T-helper 1 cell (primary cell): Measurements from ENCODE around the gene SLC51A.

ENCODE experiments used
- DNase-seq, 5 donors: peaks; one replicate each; pipeline ENCODE4 v3.0.0-alpha.2; 2012 to 2020

Gene SLC51A

DNA sequence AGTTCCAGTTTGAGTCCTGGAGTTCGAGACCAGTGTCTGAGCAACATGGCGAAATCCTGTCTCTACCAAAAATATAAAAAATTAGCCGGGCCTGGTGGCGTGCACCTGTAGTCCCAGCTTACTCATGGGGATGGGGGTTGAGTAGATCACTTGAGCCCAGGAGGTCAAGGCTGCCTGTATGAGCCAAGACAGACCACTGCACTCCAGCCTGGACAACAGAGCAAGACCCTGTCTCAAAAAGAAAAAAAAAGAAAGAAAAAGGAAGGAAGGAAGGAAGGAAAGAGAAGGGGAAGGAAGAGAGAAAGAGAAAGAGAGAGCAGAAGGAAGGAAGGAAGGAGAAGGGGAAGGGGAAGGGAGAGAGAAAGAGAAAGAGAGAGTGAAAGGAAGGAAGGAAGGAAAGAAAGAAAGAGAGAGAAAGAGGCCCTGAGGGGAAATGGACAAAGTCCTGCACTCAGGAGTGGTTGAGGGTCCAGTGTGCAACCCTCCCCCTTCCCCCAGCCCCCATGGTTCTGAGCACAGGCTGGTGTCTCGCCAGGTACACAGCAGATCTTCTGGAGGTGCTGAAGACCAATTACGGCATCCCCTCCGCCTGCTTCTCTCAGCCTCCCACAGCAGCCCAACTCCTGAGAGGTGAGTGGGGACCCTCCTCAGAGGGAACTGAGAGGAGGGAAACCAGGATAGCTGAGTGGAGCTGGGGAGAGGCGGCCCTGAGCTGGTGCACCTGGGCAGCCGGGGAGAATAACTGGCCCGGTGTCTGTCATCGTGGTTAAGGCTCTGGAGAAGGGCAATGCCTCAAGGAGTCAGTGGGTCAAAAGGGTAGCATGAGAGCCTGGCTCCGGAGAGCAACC, 1.2 kb downstream of the SLC51A start:
- DNase-seq = no peak

DNA sequence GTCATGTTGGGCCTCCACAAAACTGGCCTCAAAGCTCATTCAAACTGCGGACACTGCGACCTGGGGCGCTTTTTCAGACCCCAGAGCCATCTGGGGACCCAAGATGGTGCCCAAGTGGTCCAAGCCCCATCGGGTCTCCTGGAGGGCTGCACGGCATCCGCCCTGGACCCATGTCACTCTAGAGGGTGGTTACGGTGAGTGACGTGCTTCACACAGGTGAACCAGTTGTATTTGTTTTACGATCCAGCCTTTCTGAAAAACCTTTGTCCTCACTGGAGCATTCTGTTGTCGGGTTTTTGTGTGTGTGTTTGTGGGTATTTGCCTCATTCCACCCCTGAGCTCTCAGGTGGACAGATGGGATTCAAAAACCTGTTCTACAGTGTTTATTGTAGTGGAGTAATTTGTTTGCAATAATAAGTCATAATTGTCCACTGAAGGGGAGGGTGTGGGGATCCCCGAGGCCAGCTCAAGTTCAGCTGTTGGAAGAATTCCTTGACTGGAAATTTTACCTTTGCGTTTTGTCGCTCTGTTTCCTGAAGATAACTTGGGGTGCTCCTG, 1.9 kb downstream of the SLC51A start:
- no peak for DNase-seq

DNA sequence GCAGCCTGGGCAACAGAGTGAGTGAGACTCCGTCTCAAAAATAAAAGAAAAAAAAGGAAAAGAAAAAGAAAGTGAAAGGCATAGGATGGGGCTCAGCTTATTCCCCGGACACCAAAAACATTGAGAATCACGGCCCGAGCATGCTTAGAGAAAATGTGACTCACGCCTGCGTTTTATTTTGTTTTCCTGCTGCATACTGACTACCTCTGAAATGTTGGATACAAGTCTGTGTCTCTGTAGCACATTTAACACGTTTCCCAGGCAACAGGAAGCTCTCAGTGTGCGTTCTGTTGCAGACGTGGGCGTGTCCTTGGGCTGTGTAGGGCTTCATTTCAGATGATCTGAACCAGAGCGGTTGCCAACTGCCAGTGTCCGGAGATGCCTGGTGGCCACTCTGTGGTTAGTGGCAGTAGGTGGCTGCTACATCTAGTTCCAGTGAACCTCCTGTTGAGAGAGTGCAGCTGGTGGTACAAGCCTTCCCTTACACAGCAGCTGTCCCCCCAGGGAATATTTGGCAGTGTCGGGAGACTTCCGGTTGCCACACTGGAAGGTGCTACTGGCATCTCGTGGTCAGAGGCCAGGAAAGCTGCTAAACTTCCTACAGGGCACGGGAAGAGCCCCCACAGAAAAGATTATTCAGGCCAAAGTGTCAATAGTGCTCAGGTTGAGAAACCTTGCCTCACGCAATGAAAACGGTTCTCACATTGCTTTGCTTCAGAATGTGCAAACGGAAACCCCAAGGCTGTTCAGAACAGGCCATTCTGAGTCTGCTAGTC, 3.0 kb downstream of the SLC51A start:
- peak in 4 of 5 donors; percentile 26 to 69 (median 56) for DNase-seq

DNA sequence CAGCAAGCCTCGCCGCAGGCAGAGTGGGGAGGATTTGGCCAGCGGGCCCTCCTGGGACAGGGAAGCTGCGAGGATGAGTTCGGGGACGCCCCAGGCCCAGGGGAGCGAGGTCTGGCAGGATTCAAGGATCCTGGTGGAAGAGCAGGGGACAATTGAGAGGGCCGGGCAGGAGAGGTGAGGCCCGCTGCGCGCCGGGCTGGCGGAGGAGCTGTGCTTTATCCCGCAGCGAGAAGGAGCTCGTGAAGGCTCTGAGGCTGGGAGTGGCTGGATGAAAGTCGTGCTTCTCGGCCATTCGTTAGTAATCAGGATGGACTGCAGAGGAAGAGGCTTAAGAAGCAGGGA, 3.6 kb downstream of the SLC51A start:
- DNase-seq = no peak

DNA sequence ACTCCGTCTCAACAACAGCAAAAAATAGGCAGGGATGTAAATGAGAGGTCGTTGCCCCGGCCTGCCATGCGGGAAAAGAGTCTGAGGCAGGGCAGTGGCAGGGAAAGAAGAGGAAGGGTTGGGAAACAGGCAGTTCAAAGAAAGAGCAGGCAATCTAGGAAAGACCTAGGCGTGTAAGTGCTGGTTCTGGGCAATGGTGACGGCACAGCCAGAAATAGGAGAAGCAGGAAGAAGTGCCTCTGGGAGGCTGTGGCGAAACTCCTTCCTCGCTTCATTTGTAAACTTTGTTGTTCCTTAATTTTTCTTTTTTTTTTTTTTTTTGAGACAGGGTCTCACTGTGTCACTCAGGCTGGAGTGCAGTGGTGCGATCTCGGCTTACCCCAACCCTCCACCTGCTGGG, 4.3 kb downstream of the SLC51A start:
- DNase-seq = no peak

DNA sequence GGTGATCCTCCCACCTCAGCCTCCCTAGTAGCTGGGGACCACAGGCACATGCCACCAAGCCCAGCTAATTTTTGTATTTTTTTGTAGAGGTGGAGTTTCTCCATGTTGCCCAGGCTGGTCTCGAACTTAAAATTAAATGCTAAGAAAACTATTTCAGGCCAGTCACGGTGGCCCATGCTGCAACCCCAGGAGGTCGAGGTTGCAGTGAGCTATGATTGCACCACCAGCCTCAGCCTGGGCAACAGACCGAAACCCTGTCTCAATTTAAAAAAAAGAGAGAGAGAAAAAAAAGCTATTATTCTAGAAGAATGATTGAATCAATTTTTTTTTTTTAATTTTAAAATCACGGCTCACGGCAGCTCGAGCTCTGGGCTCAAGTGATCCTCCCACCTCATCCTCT, 4.7 kb downstream of the SLC51A start:
- DNase-seq = no peak

DNA sequence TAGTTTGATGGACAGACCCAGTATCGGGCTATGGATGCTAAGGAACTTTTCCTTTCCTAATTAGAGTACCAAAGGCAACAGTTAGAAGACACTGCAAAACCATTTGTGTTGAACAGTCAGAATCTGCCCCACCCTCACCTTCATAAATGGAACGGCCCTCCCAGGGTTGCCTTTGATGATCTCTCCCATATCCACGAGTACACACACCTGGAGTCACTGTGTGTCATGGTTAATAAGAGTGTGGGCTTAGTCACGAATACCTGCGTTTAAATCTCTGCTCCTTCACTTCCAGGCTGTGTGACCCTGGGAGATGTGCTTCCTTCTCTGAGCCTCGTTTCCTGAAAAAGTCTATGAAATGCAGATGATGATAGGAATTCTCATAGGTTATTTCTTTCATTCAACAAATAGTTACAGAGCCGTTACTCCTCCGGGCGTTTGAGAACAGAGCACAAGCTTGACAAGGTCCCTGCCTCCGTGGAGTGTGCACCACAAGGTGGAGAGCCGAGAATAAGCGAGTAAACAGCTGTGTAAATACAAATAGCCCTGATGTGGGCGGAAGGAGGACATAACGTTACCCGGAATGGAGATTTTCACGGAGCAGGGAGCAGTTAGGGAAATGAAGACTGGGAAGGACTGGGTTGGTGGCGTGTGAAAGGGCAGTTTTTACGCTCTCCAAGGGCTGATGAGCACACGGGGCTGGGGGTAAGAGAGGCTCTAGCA, 6.7 kb downstream of the SLC51A start:
- DNase-seq = no peak

DNA sequence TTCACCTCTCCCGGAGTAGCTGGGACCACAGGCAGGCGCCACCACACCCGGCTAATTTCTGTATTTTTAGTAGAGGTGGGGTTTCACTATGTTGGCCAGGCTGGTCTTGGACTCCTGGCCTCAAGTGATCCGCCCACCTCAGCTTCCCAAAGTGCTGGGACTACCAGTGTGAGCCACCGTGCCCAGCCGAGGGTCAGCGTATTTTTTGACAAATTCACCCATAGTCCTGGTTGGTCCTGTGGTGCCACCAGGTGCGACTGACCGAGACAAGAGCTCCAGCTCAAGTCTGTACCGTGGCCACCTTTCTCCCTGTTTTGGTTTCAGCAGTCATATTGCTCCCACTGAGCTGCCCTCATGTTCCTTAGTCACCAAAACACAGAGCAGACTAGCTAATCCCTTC, 8.8 kb downstream of the SLC51A start:
- no peak for DNase-seq

DNA sequence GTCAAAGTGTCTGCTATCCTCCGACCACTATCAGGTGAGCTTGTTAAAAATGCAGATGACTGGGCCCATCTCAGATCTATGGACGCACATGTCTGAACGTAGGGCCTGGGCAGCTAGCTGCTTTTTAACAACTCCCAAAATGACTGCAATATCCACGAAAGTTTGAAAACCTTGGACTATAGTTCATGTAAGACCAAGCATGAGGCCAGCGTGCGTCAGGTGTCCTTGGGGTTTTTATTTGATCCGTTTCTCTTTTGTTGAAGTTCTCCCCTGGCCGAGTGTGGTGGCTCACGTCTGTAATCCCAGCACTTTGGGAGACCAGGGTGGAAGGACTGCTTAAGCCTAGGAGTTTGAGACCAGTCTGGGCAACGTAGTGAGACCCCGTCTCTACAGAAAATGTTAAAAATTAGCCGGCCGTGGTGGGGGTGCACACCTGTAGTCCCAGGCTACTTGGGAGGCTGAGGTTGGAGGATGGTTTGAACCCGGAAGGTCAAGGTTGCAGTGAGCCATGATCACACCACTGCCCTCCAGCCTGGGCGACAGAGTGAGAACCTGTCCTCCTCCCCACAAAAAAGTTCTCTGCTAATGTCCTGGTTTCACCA, 9.5 kb downstream of the SLC51A start:
- DNase-seq = no peak

DNA sequence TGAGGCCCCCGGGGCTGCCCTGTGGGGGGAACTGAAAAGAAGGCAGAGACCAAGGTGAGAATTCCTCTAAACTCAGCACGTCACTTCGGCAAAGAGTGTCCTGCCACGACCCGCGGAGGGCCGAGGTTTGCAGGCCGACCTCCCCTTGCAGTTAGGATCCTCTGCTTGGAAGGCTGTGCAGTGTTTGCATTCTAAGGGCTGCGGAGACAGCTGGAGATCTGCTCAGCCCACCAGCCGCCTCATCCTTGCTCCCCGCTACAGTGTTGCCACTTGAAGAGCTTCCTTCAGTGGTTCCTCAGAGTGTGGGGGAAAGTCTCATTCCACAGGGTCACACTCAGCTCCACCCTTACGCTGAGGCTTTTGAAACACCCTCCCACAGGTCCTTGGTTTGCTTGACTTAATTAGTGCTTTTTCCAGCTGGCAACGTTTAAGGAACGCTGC, 10.8 kb downstream of the SLC51A start:
- no peak for DNase-seq

DNA sequence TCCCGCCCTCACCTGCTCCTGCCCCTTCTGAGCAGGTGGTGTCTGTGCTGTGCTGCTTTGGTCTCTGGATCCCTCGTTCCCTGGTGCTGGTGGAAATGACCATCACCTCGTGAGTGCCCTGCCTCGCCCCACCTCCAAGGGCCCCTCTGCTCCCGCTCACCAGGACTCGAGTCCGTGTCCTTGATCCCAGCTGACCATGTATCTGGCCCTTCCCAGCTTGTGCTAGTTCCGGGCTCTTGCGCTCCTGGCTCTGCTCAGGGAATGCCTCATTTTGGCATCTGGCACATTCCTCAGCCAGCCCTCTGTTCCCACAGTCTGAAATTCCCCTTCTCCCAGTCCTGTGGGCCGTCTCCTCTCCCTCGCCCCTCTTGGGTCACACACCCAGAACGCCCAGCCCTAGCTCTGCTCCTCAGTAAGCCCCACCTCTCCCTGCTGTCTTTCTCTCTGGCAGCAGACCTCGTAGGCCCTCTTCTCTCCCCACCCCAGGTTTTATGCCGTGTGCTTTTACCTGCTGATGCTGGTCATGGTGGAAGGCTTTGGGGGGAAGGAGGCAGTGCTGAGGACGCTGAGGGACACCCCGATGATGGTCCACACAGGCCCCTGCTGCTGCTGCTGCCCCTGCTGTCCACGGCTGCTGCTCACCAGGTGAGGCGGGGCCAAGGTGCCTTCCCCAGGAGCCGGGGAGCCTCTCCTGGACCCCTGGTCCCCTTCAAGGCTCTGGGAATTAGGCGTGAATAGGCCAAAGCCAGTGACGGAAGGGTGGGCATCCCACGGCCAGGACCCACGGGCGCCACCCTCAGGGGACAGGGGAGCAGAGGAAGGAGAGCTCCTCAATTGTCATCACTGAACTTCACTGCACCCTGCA, 11.5 kb downstream of the SLC51A start:
- no peak for DNase-seq

DNA sequence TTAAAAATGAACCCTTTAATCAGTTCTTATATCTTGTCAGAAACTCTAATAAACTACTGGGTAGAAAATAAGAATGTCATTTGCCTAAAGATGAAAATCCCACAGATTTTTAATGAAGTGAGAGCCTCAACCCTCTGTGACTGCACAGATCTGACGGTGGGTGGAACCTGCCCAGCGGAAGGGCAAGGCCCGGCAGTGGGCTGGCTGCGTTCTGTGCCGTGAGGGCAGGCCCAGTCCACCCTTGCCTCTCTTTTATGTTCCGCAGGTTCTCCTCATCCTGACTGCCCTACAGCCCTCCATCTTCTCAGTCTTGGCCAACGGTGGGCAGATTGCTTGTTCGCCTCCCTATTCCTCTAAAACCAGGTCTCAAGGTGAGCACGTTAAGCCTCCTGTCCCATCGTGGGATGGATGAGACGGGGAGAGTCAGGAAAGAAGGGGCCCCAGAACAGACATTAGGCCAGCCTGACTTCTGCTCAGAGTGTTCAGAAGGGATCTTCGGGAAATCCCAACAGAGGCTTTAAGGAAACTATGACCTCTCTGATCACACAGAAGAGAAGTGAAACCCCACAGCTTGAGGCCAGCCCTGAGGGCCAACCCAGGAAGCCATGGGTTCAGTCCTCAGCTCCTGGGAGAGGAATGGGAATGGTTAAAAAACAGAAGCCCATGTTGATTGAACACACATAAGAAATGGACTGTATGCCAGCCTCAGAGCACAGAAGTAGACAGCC, 16.0 kb downstream of the SLC51A start:
- DNase-seq = no peak

DNA sequence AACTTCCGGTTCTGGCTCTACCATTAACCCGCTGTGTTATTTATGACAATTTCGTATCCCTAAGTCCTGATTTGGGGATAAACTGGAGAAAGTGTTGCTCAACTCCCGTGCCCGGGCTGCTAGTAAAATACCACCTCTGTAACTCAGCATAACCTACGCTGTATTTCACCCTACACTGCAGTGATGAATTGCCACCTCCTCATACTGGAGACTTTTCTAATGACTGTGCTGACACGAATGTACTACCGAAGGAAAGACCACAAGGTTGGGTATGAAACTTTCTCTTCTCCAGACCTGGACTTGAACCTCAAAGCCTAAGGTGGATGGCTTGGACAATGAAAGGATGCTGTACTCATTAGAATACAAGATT, 16.5 kb downstream of the SLC51A start:
- DNase-seq = no peak

DNA sequence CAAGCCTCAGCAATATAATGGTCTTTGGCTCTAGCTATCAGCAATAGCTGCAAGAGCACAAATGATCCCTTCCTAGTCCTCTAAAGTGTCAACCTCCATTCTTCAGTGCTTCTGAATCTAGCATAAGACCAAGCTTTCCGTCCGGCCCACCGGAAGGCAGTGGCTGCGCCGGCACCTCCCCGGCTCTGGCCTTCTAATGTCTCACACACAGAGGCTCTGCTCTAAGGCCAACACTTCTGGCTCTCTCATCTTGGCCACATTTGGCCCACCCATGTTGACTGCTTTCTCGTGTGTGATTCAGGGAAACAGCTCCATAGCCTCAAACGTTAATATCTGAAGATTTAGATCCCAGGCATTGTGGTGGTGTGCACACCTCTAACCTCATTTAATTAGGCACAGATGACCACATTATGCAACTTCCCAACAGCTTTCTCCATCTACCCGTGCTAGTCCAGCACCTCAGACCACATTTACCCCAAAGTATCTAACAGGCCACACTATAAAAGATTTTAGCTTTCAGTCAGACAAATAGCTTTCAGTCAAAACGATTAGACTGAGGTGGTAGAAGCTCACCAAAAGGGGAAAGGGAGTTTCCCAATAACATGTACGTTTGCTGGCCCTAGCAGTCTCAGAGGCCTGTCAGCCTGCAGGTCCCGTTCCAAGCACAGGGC, 19.3 kb downstream of the SLC51A start:
- DNase-seq = no peak

DNA sequence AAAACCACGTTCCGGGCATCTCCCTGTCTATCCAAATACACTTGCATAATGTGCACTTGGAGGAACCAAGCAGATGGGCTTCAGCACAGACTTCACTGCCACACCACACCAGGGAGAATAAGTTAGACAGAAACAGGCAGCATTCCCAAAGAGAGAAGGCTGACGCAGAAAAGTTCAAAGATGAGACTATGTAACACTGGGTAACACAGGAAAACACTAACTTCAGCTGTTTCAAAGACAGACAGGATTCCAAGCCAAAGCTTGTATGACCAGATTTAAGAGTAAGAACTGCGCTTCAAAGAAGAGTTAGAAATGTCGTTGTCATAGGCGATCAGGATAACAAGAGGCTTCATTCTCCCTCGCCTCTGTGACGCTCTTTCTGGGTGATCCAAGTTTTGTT, 19.9 kb downstream of the SLC51A start:
- DNase-seq = no peak

DNA sequence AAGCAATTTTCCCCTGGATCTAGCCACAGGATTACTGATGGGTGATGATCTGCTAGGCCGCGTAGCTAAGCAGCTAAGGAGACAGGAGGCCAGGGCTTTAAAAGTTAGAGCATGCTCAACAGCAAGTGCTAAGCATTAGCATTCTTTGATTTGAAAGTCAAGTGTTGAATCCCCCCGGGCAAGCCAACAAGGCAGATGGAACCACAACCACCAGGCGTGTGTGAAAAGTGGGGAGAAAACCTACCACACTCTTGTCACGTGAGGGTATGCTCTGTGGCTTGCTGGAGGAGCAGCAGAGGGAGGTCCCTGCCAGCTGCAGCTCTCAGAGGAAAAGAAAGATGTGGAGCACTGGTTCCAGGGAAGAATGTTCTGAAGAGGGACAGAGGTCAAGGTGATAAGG, 20.9 kb downstream of the SLC51A start:
- DNase-seq = no peak

DNA sequence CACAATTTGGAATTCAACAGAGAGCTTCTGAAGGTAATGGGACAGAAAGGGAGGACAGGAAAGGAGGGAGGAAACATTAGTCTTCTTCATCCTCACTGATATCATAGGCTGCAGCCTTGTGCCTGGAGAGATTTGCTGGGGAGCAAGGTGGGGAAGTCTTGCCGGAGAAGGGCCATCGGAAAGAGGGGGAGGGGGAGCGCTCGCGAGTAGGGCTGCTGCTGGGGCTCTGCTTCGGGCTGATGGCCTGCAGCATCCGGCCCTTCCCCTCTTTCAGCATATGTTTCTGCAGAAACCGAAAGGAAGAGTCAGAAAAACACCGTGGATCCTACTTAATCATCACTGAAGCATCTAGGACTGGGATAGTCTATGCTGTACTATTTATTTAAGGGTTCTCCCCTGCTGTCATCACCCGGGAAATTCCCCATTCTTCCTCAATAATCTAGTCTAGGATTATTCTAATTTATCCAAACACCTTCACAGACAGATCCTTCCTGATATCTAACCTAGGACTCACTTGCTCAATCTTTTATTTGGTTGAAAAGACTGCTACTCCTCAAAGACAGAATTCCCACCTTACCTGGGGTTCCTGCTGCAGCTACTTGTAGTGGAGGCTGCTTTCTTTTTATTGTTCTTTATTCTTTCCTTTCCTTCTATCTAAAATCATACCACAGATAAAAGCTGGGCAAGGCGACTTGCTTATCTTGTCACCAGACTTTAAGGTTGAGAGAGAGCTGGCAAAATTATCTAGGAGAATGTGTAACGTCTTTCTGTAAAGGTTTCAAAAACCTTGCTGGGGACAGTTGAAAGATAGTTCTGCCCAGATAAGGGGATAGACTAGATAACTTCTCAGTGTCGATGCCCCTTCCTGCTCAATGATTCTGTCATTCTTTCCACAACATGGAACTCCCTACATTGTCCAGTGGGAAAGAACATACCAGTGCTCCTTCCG, 22.6 kb downstream of the SLC51A start:
- no peak for DNase-seq

DNA sequence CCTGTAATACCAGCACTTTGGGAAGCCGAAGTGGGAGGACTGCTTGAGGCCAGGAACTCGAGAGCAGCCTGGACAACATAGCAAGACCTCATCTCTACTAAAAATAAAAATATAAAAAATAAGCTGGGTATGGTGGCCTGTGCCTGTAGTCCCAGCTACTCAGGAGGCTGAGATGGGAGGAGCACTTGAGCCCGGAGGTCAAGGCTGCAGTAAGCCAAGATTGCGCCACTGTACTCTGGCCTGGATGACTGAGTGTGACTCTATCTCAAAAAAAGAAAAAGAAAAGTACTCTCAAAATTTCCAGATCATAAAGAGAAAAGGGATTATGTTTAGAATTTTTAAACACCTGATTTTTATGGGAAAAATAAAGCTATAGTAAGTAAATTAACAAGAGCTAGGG, 24.1 kb downstream of the SLC51A start:
- no peak for DNase-seq

DNA sequence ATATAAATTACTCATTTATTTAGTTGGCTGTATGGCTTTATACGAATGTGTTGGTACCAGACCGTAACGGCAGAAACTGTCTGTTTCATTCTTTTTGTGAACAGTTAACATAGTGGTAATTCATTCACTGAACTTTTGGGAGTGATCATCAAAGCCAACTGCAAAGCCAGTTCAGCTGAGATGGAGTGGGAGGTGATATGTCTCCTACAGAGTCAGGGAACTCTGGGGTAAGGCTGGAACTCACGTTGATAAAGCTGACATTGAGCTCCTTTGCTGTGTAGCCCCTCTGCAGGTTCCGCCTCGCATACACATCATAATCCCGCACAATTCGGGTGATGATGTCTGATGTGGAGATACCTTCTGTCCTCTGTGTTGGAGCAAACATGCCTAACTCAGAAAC, 25.4 kb downstream of the SLC51A start:
- DNase-seq = no peak
